ENCODE data around the gene SRRM4. TPM values are rescaled to one million over a fixed set of nuclear protein-coding genes. Genes with fewer than 3 reads are reported as not detected.

The SRRM4 gene
- total RNA-seq, 1 experiment from 2014 or later, result 0.02 TPM

- ChIA-PET POLR2A (no interaction called here), CTCF (no interaction called here), RAD21 (ENCODE audit: low non-redundant PET in 1 of 2, low total read pairs in 2 of 2, uncharacterized antibody in 2 of 2, unreplicated experiment in 2 of 2) (no interaction called here)
- no peaks in the 10 kb centered on the region for H3K9me2 ChIP-seq (ENCODE audit: insufficient read depth)
- H2AFZ ChIP-seq (ENCODE audit: low read depth, low read length, poor library complexity, severe bottlenecking), result no peak overlapping the region
- H3K4me1 ChIP-seq (ENCODE audit: control insufficient read depth in 1 of 2, insufficient read depth in 2 of 2, low read length in 2 of 2), result no peaks in the 10 kb centered on the region
- no TSS peak for BruUV-seq (replicated peaks)
- H3K27ac ChIP-seq (ENCODE audit: low read depth, low read length), result no peak overlapping the region
- H3K27me3 ChIP-seq (ENCODE audit: insufficient read depth, low read length), result no peaks in the 10 kb centered on the region
- H3K36me3 ChIP-seq (ENCODE audit: control insufficient read depth in 1 of 2, insufficient read depth in 2 of 2, low read length in 2 of 2), result no peaks in the 10 kb centered on the region
- no peak for ATAC-seq
- H3K4me2 ChIP-seq (ENCODE audit: low read length), result no peak overlapping the region
- no peak for DNase-seq (ENCODE audit: low read depth, low spot score)
- no peaks in the 10 kb centered on the region for H3K79me2 ChIP-seq (ENCODE audit: insufficient read depth, low read length)
- no peaks in the 10 kb centered on the region for H4K20me1 ChIP-seq (ENCODE audit: insufficient read depth)
- TF ChIP-seq SIN3A (IDR thresholded peaks at IDR 0.05; ENCODE audit: low read depth), result no peak
- H3K4me3 ChIP-seq (replicated peaks in 1 of 2; ENCODE audit: low read depth in 1 of 2, low read length in 2 of 2), result no peak overlapping the region
- H3K9ac ChIP-seq (ENCODE audit: low read length), result no peak overlapping the region
- intact Hi-C loops (cut with micrococcal nuclease), result no loop called here
- H3K9me3 ChIP-seq (ENCODE audit: control insufficient read depth in 1 of 2, insufficient read depth in 1 of 2, low read depth in 1 of 2, low read length in 2 of 2), result no peaks in the 10 kb centered on the region
These were observed 217.1 kb downstream of the SRRM4 start for GRCh38 chr12:119198440-119198839.

DNA sequence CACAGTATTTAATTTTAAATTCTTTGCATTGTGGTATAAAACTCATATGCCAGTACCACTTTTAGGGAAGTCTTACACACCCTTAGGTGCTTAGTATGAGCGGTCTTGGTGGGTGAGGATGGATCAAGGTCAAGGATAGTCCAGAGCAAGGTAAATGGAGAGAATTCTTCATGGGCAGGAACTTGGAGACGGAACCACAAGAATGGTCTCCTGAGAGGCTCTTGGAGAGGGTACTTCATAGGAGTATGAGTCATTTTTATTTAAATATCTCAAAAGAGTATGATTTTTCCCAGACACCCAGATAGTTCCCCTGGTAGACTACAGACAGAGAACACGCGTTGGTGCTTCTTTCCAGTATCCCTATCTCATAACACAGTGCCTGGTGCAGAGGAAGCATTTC is 219.3 kb downstream of the SRRM4 start:
- intact Hi-C loops (cut with micrococcal nuclease), result no loop called here
- no peaks in the 10 kb centered on the region for H3K27me3 ChIP-seq (ENCODE audit: insufficient read depth, low read length)
- no TSS peak for BruUV-seq (replicated peaks)

More for the DNA sequence above, 219.3 kb downstream of the SRRM4 start:
- DNase-seq (ENCODE audit: low read depth, low spot score) (no peak), ATAC-seq (no peak)
- Histone ChIP-seq H3K9ac (ENCODE audit: low read length) (no peak overlapping the region), H3K79me2 (ENCODE audit: insufficient read depth, low read length) (no peaks in the 10 kb centered on the region), H3K27ac (ENCODE audit: low read depth, low read length) (no peak overlapping the region), H3K4me2 (ENCODE audit: low read length) (no peak overlapping the region), H3K9me3 (ENCODE audit: control insufficient read depth in 1 of 2, insufficient read depth in 1 of 2, low read depth in 1 of 2, low read length in 2 of 2) (no peaks in the 10 kb centered on the region), H3K9me2 (ENCODE audit: insufficient read depth) (no peaks in the 10 kb centered on the region), H3K4me3 (replicated peaks in 1 of 2; ENCODE audit: low read depth in 1 of 2, low read length in 2 of 2) (no peak overlapping the region), H2AFZ (ENCODE audit: low read depth, low read length, poor library complexity, severe bottlenecking) (no peak overlapping the region), H3K4me1 (ENCODE audit: control insufficient read depth in 1 of 2, insufficient read depth in 2 of 2, low read length in 2 of 2) (no peaks in the 10 kb centered on the region), H4K20me1 (ENCODE audit: insufficient read depth) (no peaks in the 10 kb centered on the region), H3K36me3 (ENCODE audit: control insufficient read depth in 1 of 2, insufficient read depth in 2 of 2, low read length in 2 of 2) (no peaks in the 10 kb centered on the region)
- RAD21 ChIA-PET (ENCODE audit: low non-redundant PET in 1 of 2, low total read pairs in 2 of 2, uncharacterized antibody in 2 of 2, unreplicated experiment in 2 of 2), result no interaction called here
- CTCF ChIA-PET, result no interaction called here
- POLR2A ChIA-PET, result no interaction called here
- TF ChIP-seq, protein P1, sequence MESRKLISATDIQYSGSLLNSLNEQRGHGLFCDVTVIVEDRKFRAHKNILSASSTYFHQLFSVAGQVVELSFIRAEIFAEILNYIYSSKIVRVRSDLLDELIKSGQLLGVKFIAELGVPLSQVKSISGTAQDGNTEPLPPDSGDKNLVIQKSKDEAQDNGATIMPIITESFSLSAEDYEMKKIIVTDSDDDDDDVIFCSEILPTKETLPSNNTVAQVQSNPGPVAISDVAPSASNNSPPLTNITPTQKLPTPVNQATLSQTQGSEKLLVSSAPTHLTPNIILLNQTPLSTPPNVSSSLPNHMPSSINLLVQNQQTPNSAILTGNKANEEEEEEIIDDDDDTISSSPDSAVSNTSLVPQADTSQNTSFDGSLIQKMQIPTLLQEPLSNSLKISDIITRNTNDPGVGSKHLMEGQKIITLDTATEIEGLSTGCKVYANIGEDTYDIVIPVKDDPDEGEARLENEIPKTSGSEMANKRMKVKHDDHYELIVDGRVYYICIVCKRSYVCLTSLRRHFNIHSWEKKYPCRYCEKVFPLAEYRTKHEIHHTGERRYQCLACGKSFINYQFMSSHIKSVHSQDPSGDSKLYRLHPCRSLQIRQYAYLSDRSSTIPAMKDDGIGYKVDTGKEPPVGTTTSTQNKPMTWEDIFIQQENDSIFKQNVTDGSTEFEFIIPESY (IDR thresholded peaks at IDR 0.05; ENCODE audit: extremely low read depth, insufficient replicate concordance, low read length), result no peak
- TF ChIP-seq POLR2AphosphoS5 (IDR thresholded peaks at IDR 0.05; ENCODE audit: low read depth, low read length), result no peak
- TF ChIP-seq JUND (IDR thresholded peaks at IDR 0.05), result no peak
- no peak for TF ChIP-seq CEBPB (IDR thresholded peaks at IDR 0.05; ENCODE audit: low read depth)
- TF ChIP-seq REST (IDR thresholded peaks at IDR 0.05; ENCODE audit: low read depth), result no peak
- TF ChIP-seq ZNF274 (IDR thresholded peaks at IDR 0.05; ENCODE audit: low read depth, low read length), result no peak
- TF ChIP-seq, protein P2, sequence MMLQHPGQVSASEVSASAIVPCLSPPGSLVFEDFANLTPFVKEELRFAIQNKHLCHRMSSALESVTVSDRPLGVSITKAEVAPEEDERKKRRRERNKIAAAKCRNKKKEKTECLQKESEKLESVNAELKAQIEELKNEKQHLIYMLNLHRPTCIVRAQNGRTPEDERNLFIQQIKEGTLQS (IDR thresholded peaks at IDR 0.05), result no peak
- TF ChIP-seq YY1 (IDR thresholded peaks at IDR 0.05; ENCODE audit: extremely low read depth, insufficient replicate concordance, low read depth, low read length), result no peak
- TF ChIP-seq EZH2 (IDR thresholded peaks at IDR 0.05), result no peak

Data from HCT116 (cell line).